ENCODE measurements around the gene UNC45A.

DNA sequence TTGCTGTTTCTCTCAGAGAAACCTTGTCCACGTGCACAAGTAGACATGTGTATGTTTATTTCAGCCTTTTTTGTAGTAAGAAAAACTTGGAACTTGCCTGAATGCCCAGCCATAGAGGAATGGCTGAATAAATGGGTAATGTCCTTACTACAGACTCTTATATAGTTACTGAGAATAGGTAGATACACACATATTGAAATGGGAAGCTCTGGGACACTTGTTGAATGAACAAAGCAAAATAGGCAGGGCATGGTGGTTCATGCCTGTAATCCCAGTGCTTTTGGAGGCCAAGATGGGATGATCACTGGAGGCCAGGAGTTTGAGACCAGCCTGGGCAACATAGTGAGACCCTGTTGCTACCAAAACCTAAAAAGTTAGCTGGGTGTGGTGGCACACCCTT is 1.7 kb downstream of the UNC45A start:
- TF ChIP-seq, protein P1, sequence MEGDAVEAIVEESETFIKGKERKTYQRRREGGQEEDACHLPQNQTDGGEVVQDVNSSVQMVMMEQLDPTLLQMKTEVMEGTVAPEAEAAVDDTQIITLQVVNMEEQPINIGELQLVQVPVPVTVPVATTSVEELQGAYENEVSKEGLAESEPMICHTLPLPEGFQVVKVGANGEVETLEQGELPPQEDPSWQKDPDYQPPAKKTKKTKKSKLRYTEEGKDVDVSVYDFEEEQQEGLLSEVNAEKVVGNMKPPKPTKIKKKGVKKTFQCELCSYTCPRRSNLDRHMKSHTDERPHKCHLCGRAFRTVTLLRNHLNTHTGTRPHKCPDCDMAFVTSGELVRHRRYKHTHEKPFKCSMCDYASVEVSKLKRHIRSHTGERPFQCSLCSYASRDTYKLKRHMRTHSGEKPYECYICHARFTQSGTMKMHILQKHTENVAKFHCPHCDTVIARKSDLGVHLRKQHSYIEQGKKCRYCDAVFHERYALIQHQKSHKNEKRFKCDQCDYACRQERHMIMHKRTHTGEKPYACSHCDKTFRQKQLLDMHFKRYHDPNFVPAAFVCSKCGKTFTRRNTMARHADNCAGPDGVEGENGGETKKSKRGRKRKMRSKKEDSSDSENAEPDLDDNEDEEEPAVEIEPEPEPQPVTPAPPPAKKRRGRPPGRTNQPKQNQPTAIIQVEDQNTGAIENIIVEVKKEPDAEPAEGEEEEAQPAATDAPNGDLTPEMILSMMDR (IDR thresholded peaks at IDR 0.05), result no peak
- TF ChIP-seq EZH2 (IDR thresholded peaks at IDR 0.05; ENCODE audit: borderline replicate concordance, insufficient read depth, low read depth, low read length, poor library complexity, severe bottlenecking), result no peak
